Measurements from ENCODE around the gene BCR.

GRCh38 chr22:23180893-23181720 is 798 bp downstream of the BCR start:
- TF ChIP-seq CTCF (IDR thresholded peaks at IDR 0.05; ENCODE audit: poor library complexity), result no peak
- TF ChIP-seq EZH2 (IDR thresholded peaks at IDR 0.05; ENCODE audit: borderline replicate concordance), result no peak
- TF ChIP-seq EZH2phosphoT487 (IDR thresholded peaks at IDR 0.05; ENCODE audit: low read depth, severe bottlenecking, unreplicated experiment), result no peak

Data from hepatocyte (in vitro differentiated cells).